ENCODE data around the gene ASIC1. TPM values are rescaled to one million over a fixed set of nuclear protein-coding genes. Genes with fewer than 3 reads are reported as not detected.

The ASIC1 gene
- total and polyA plus RNA-seq, 2 of the 13 experiments (the other 11 are each of a cell fraction or from before 2014, with no cell fraction given), result 0.44 to 1.5 TPM

DNA sequence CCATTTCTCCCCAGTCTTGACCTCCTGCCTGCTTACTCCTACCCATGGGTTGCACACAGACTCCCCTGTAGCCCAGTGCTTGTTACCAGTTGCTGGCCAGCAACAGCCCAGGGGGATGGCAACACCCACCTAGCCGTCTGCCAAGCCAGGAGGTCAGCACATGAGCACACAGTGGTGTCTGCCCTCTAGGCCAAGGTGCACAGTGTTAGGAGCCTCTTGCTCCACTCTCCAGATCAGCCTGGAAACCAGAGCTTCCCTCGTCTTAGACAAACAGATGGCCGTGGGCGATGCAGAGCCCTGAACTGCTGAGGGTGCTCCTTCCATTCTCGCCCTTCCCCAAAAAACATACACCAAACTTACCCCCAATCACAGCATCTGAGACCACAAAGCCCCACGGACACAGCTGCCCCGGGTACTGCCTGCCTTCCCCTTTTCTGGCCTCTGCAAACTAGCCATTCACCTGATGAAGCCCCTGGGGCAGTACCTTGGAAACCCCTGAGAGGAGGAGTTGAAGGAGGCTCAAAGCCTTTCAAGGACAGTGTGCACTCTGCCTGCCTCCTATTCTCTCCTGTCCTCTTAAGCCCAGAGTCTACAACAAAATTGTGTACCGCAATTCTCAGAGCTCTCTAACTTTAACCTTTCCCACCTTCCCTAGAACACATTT, 45.4 kb downstream of the ASIC1 start (continued):
- TF ChIP-seq ZNF142 (CRISPR knock-in tag; IDR thresholded peaks at IDR 0.05) (no peak), IRX3 (CRISPR knock-in tag; IDR thresholded peaks at IDR 0.05; ENCODE audit: borderline replicate concordance, low read depth) (no peak), ZSCAN12 (CRISPR knock-in tag; IDR thresholded peaks at IDR 0.05) (no peak)
- TF ChIP-seq, protein P1, sequence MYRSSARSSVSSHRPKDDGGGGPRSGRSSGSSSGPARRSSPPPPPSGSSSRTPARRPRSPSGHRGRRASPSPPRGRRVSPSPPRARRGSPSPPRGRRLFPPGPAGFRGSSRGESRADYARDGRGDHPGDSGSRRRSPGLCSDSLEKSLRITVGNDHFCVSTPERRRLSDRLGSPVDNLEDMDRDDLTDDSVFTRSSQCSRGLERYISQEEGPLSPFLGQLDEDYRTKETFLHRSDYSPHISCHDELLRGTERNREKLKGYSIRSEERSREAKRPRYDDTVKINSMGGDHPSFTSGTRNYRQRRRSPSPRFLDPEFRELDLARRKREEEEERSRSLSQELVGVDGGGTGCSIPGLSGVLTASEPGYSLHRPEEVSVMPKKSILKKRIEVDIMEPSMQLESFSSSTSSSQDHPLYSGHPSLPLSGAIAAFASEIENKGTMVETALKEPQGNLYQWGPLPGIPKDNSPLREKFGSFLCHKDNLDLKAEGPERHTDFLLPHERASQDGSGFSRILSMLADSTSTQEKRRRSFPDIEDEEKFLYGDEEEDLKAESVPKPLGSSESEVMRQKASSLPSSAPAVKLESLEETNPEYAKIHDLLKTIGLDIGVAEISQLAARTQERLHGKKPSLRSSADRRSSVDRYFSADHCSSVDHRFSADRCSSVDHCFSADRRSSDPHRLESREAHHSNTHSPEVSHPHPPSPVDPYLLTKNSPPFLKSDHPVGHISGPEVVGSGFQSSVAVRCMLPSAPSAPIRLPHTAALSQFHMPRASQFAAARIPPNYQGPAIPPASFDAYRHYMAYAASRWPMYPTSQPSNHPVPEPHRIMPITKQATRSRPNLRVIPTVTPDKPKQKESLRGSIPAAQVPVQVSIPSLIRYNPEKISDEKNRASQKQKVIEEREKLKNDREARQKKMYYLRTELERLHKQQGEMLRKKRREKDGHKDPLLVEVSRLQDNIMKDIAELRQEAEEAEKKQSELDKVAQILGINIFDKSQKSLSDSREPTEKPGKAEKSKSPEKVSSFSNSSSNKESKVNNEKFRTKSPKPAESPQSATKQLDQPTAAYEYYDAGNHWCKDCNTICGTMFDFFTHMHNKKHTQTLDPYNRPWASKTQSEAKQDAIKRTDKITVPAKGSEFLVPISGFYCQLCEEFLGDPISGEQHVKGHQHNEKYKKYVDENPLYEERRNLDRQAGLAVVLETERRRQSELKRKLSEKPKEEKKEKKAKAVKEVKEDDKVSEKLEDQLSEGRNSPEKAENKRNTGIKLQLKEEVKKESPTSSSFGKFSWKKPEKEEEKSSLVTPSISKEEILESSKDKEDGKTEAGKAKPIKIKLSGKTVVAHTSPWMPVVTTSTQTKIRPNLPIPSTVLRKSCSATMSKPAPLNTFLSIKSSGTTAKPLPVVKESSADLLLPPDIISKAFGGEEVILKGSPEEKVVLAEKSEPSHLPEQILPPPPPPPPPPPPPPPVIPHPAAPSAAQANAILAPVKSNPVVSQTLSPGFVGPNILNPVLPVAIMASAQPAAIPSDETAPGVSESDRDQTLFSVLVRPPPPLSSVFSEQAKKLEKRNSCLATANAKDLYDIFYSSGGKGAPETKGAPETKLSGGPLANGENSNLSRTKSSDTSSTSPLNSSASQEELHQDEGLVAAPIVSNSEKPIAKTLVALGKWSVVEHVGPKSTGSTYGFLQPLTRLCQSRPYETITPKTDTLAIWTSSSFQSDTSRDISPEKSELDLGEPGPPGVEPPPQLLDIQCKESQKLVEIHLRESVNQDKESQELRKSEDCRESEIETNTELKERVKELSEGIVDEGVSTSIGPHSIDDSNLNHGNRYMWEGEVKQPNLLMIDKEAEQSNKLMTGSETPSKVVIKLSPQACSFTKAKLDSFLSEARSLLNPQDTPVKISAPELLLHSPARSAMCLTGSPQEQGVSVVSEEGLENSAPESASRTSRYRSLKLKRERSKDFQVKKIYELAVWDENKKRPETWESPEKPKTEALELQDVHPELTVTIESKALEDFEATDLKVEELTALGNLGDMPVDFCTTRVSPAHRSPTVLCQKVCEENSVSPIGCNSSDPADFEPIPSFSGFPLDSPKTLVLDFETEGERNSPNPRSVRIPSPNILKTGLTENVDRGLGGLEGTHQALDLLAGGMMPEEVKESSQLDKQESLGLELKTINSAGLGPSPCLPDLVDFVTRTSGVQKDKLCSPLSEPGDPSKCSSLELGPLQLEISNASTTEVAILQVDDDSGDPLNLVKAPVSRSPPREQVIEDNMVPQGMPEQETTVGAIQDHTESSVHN (CRISPR knock-in tag; IDR thresholded peaks at IDR 0.05), result no peak

Measured in HepG2 (cell line).